Measurements from ENCODE around the gene FAM89A.
"Not testable (repeated sequence)": the region's sequence is repeated elsewhere in the genome, so short reads cannot be mapped to it uniquely, and the experiment has no call there.

The FAM89A gene

DNA sequence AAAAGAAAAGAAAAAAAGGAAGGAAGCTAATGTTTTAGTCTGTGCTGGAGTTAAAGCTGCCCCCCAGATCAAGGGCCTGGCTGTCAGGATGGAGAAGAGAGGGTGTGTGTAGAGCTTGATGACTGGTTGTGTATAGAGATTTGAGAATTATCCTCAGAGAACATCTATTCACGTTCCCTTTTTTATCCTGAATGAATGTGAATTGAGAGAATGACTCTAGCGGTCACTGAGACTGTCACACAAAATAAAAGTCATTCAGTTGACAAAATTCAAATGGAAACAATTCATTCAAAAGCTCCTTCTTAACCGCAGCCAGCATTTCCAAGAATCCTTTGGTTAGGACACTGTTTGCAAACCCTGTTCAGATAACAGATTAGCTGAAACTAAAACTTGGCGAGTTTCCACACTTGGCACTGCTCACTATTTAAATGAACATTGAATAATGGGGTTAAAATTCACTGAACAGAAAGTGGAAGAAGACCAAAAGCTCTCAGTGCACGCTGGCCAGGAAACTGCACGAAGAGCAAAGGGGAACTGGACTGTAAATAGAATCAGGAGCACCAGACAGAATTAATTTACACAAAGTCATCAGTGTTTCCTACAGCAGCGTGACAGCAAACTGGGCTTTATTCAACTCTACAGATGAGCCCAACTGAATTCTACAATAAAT is 13.6 kb upstream of the FAM89A start:
- no peak for DNase-seq

- no peak for DNase-seq
Measured at GRCh38 chr1:231052777-231053176, 12.7 kb upstream of the FAM89A start.

DNA sequence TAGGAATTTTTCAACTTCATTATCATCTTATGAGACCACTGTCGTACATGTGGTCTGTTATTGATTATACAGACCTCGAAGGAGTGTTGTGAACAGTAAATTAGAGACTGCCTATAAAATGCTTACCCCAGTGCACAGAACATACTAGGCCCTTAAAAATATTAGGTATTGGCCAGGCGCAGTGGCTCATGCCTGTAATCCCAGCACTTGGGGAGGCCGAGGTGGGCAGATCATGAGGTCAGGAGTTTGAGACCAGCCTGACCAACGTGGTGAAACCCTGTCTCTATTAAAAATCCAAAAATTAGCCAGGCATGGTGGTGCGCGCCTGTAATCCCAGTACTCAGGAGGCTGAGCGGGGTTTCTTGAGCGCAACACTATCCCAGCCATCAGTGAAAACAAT is 10.9 kb upstream of the FAM89A start:
- DNase-seq = not testable (repeated sequence)

DNA sequence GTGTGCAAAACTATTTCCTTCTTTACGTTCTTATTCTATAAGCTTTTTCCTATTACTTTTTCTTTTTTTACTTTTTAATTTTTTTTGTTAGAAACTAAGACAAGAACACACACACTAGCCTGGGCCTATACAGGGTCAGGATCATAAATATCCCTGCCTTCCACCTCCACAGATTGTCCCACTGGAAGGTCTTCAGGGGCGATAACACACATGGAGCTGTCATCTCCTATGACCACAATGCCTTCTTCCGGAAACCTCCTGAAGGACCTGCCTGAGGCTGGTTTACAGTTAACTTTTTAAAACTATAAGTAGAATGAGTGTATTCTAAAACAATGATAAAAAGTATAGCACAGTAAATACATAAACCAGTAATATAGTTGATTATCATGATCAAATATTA is 10.3 kb upstream of the FAM89A start:
- DNase-seq = no peak

GRCh38 chr1:231049121-231049979 is 9.3 kb upstream of the FAM89A start:
- no peak for DNase-seq

DNA sequence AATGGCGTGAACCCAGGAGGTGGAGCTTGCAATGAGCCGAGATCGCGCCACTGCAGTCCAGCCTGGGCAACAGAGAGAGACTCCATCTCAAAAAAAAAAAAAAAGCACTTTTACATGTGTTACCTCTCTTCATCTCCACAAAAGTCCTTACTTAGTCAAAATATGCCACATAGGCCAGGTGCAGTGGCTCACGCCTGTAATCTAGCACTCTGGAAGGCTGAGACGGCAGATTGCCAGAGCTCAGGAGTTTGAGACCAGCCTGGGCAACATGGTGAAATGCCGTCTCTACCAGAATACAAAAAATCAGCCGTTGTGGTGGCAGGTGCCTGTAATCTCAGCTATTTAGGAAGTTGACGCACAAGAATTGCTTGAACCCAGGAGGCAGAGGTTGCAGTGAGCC is 8.4 kb upstream of the FAM89A start:
- not testable (repeated sequence) for DNase-seq

DNA sequence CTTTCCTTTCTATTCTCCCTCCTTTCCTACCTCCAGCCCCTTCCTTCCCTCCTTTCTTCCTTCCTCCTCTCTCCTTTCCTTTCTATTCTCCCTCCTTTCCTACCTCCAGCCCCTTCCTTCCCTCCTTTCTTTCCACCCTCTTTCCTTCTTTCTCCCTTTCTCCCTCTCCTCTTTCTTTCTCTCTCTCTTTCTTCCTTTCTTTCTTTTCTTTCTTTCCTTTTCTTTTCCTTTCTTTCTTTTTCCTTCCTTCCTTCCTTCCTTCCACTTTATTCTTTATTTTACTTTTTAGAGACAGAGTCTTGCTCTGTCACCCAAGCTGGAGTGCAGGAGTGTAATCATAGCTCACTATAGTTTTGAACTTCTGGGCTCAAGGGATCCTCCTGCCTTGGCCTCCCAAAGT is 7.5 kb upstream of the FAM89A start:
- not testable (repeated sequence) for DNase-seq

GRCh38 chr1:231046730-231047395 is 6.8 kb upstream of the FAM89A start:
- DNase-seq = no peak

GRCh38 chr1:231045921-231046729 is 6.1 kb upstream of the FAM89A start:
- DNase-seq = not testable (repeated sequence)

GRCh38 chr1:231045286-231045685 is 5.2 kb upstream of the FAM89A start:
- no peak for DNase-seq

DNA sequence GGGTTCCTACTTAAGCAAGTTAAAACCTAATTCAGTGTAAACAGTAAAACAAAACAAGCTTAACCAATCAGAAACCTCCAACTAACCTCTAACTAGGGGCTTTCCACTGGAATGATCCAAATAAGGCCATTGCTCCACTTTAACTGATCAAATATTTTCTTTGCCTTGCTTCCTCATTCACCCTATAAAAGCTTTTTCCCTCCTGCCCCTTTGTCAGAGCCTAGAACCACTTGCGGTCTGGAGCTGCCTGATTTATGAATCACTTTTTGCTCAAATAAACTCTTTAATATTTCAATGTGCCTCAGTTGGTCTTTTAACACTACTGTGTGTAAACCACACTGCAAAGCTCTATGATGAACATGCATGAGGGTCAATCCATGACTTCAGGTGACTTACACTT is 4.5 kb upstream of the FAM89A start:
- DNase-seq = no peak

- DNase-seq = no peak
Measured at GRCh38 chr1:231041719-231042261, 1.7 kb upstream of the FAM89A start.

DNA sequence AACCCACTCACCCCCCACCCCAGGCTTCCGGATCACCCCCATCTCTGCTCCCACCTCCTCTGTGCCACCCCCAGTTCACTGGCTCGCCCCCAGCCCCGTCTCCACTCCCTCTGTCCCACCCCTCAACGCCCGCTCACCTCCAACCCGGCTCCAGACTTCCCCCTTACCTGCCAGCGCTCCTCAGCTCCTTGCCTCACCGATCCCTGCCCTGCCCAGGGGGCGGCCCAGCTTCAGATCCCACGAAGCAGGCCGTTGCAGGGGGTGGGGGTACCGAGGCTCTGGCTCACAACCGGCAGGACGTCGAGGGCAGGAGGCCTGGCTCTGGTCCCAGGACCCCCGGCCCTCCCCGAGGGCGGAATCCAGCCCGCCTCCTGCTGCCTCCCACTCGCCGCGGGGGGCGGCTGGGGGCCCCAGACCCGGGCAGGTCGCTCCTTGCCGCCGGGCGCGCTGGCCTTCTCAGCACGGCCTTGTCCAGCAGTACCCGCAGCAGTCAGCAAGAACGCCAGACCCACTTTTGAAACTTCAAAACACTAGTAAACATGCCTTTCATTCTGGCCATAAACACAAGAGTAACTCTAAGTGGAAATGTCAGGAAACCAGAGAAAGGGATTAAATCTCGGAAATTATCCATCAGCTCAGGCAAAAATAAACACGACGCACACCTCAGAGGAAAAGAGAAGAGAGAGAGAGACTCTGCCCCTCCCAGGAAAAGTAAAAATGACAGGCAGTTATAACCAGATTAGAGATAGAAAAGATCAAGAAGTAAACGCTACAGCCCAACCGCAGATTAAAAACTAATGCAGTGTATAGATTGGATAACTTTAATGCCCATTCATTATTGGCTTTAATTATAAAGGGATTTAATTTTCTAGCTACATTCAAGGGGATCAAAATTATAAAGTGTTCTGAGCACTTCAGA is 1.0 kb upstream of the FAM89A start:
- no peak for DNase-seq

GRCh38 chr1:231039161-231040018 is 664 bp downstream of the FAM89A start:
- no peak for DNase-seq

GRCh38 chr1:231037585-231038517 is 2.2 kb downstream of the FAM89A start:
- no peak for DNase-seq

DNA sequence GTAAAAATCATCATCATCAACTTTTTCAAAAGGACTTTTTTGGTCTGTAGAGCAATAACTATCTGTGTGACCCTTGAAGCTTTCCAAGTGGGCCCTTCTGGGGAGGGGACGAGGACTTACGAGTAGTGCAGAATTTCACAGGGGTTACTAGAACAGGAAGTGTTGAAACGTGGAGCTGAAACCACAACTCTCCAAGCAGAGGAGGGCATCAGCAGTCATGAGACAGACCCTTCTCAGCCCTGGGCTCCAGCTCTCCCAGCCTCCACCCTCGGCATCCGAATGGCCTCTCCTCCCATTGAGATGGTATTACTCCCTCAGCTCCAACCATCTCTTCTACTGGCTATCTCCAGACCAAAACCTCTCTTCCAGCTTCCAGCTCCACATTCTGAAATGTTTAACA is 3.6 kb downstream of the FAM89A start:
- no peak for DNase-seq

DNA sequence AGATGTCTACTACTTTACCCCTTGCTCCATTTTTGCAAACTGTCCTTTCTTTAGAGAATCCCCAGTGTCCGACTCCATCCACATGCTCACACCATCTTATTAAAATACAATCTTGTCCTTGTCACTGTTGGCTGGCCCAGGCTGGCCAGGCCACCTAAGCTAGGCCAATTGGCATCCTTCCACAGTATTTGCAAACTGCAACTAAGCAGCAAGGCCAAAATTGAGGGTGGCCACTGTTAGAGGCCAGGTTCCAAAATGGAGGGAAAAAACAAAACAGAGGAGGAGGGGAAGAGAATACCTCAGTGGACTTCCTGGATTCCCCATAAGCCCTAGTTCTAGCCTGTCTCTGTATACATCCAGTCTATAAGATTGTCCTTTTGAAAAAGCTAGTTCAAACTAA is 4.3 kb downstream of the FAM89A start:
- no peak for DNase-seq

GRCh38 chr1:231032963-231033362 is 7.1 kb downstream of the FAM89A start:
- DNase-seq = no peak

- DNase-seq = no peak
Measured at GRCh38 chr1:231029841-231030240, 10.2 kb downstream of the FAM89A start.
